A549 (cell line): Measurements from ENCODE around the gene SPTBN4. TPM values are rescaled to one million over a fixed set of nuclear protein-coding genes. Genes with fewer than 3 reads are reported as not detected.

Experiments
- ATAC-seq, 2 experiments: fragments of 200-7000 bp in 1 of 2; fragments of >200 bp in 1 of 2; cut with Nextera tagmentation in 1 of 2; cut with Tn5 transposase in 1 of 2; 3 replicates each; pipeline versions ENCODE4 v1.8.0 to v1.9.1; 2018 to 2020; ENCODE audit warnings: mild to moderate bottlenecking in 1 of 2, moderate library complexity in 1 of 2
- CTCF ChIA-PET: fragments of 300-600 bp; sonication (Branson Sonifier 250); formaldehyde crosslinking; extraction: SDS; loops from one replicate; lab custom pipeline; 2021; ENCODE audit warnings: antibody characterized with exemption, inconsistent platforms; lab: Yijun Ruan, JAX
- POLR2A ChIA-PET: fragments of 350-600 bp; formaldehyde crosslinking; extraction: SDS; loops from one replicate; lab custom pipeline; 2021; ENCODE audit warnings: antibody characterized with exemption, inconsistent platforms; lab: Yijun Ruan, JAX
- DNase-seq, 2 experiments: peaks; one replicate each; pipeline versions ENCODE4 v3.0.0 to v3.0.0-alpha.2; 2011 to 2016; ENCODE audit warnings: low read depth in 1 of 2, low spot score in 1 of 2
- FAIRE-seq: peaks from 2 replicates; lab custom pipeline; 2011; peaks lifted over from hg19 to GRCh38; lab: Jason Lieb, UNC
- H3K27ac ChIP-seq, 2 experiments: fragments of >200 bp; sonication (Bioruptor Twin); formaldehyde crosslinking; 3 replicates each; pipeline ENCODE4 v1.5.1; 2016 to 2017
- H3K4me1 ChIP-seq: fragments of >200 bp; sonication (Bioruptor Twin); formaldehyde crosslinking; 3 replicates; pipeline ENCODE4 v1.6.1; 2016
- H3K4me2 ChIP-seq: fragments of >200 bp; sonication (Bioruptor Twin); formaldehyde crosslinking; 3 replicates; pipeline ENCODE4 v1.6.1; 2016
- H3K4me3 ChIP-seq: fragments of >200 bp; sonication (Bioruptor Twin); formaldehyde crosslinking; 3 replicates; pipeline ENCODE4 v1.5.1; 2016
- H3K9me3 ChIP-seq: fragments of >200 bp; sonication (Bioruptor Twin); formaldehyde crosslinking; 3 replicates; pipeline ENCODE4 v1.6.1; 2016
- ESRRA ChIP-seq: fragments of 150-350 bp; IDR thresholded peaks from 2 replicates; pipeline ENCODE4 v1.6.1; 2014; ENCODE audit warnings: mild to moderate bottlenecking, low read length, borderline replicate concordance
- FOSL2 ChIP-seq, 2 experiments: fragments of 450-650 bp in 1 of 2; fragments of >200 bp in 1 of 2; sonication (Bioruptor Twin) in 1 of 2; formaldehyde crosslinking; IDR thresholded peaks; 2 replicates each; pipeline versions ENCODE4 v1.5.0 to v1.6.1; 2016 to 2020; ENCODE audit warnings: mild to moderate bottlenecking in 1 of 2, moderate library complexity in 1 of 2
- FOXS1 ChIP-seq: fragments of 250-450 bp; sonication (Bioruptor Pico); IDR thresholded peaks from 2 replicates; pipeline ENCODE4 v1.5.0; 2020; ENCODE audit warnings: mild to moderate bottlenecking, moderate library complexity
- GATA3 ChIP-seq: IDR thresholded peaks from 2 replicates; pipeline ENCODE4 v1.6.1; 2012; ENCODE audit warnings: borderline replicate concordance
- HDAC2 ChIP-seq: fragments of 200-600 bp; sonication (generic); IDR thresholded peaks from 2 replicates; pipeline ENCODE4 v1.6.1; 2016
- HEYL ChIP-seq: fragments of 250-450 bp; sonication (Bioruptor Pico); IDR thresholded peaks from 2 replicates; pipeline ENCODE4 v1.8.0; 2021; ENCODE audit warnings: mild to moderate bottlenecking, moderate library complexity
- HOXB5 ChIP-seq: fragments of 250-450 bp; sonication (Bioruptor Pico); IDR thresholded peaks from 2 replicates; pipeline ENCODE4 v1.5.0; 2020; ENCODE audit warnings: mild to moderate bottlenecking, moderate library complexity
- JUN ChIP-seq, 2 experiments: fragments of >200 bp; sonication (Bioruptor Twin); formaldehyde crosslinking; IDR thresholded peaks; 2 replicates in 1 of 2; 3 replicates in 1 of 2; pipeline ENCODE4 v1.6.1; 2016 to 2017
- KDM1A ChIP-seq: fragments of 200-600 bp; sonication (generic); IDR thresholded peaks from 2 replicates; pipeline ENCODE4 v1.6.1; 2016; ENCODE audit warnings: low read depth, mild to moderate bottlenecking
- MAZ ChIP-seq: fragments of 150-350 bp; IDR thresholded peaks from 2 replicates; pipeline ENCODE4 v1.6.1; 2014; ENCODE audit warnings: antibody characterized with exemption, low read depth, low read length, borderline replicate concordance
- NPAS2 ChIP-seq: fragments of 250-450 bp; sonication (Bioruptor Pico); IDR thresholded peaks from 2 replicates; pipeline ENCODE4 v1.8.0; 2022; ENCODE audit warnings: mild to moderate bottlenecking, moderate library complexity, borderline replicate concordance
- NR3C1 ChIP-seq: fragments of >200 bp; sonication (Bioruptor Twin); formaldehyde crosslinking; IDR thresholded peaks from 3 replicates; pipeline ENCODE4 v1.6.1; 2017
- PHF8 ChIP-seq: fragments of 200-600 bp; sonication (generic); IDR thresholded peaks from 2 replicates; pipeline ENCODE4 v1.6.1; 2016; ENCODE audit warnings: low read depth, mild to moderate bottlenecking, antibody characterized with exemption, moderate library complexity, borderline replicate concordance
- RAD21 ChIP-seq, 2 experiments: fragments of >200 bp in 1 of 2; sonication (Bioruptor Twin) in 1 of 2; formaldehyde crosslinking in 1 of 2; IDR thresholded peaks in 1 of 2; conservative IDR thresholded peaks in 1 of 2; 2 replicates in 1 of 2; 3 replicates in 1 of 2; pipeline ENCODE4 v1.6.1; 2012 to 2018; ENCODE audit warnings: inconsistent platforms in 1 of 2
- RCOR1 ChIP-seq: fragments of 150-350 bp; IDR thresholded peaks from 2 replicates; pipeline ENCODE4 v1.6.1; 2014; ENCODE audit warnings: antibody characterized with exemption, low read length, low read depth
- RFX5 ChIP-seq: fragments of 450-650 bp; IDR thresholded peaks from 2 replicates; pipeline ENCODE4 v1.7.1; 2014; ENCODE audit warnings: antibody characterized with exemption, mild to moderate bottlenecking, moderate library complexity
- SMC3 ChIP-seq: fragments of >200 bp; sonication (Bioruptor Twin); formaldehyde crosslinking; IDR thresholded peaks from 3 replicates; pipeline ENCODE4 v1.6.1; 2018; ENCODE audit warnings: inconsistent platforms
- SREBF2 ChIP-seq: fragments of 450-650 bp; IDR thresholded peaks from 2 replicates; pipeline ENCODE4 v1.6.1; 2014; ENCODE audit warnings: mild to moderate bottlenecking, moderate library complexity
- ZC3H11A ChIP-seq: fragments of 450-650 bp; IDR thresholded peaks from 2 replicates; pipeline ENCODE4 v1.6.1; 2014; ENCODE audit warnings: antibody characterized with exemption, mild to moderate bottlenecking
- ZSCAN20 ChIP-seq: fragments of 250-450 bp; sonication (Bioruptor Pico); IDR thresholded peaks from 2 replicates; pipeline ENCODE4 v1.8.0; 2022; ENCODE audit warnings: mild to moderate bottlenecking, moderate library complexity
- WGBS: methylation state at CpG from one replicate; pipeline ENCODE4 v1.1.6; 2017; ENCODE audit errors: missing lambda C conversion rate; 5-methylcytosine and 5-hydroxymethylcytosine counted together
- polyA plus RNA-seq, 4 experiments: library from polyadenylated mRNA; depleted of rRNA in 3 of 4; stranded (reverse); fragments of >200 nt; fragmentation: RNase III in 1 of 4; extraction: RNeasy Plus Mini Kit Qiagen cat#74134 plus additional on column Dnase treatment in 1 of 4; gene quantifications; 2 replicates in 3 of 4; 3 replicates in 1 of 4; pipeline ENCODE4 v1.2.3, GENCODE V29; 2011 to 2017
- TF ChIP-seq, protein P1 (sequence below): fragments of 250-450 bp; sonication (Bioruptor Pico); IDR thresholded peaks from 2 replicates; pipeline ENCODE4 v1.5.0; 2020; ENCODE audit warnings: low read depth, mild to moderate bottlenecking, moderate library complexity
- TF ChIP-seq, protein P2 (sequence below): fragments of 200-600 bp; sonication (generic); IDR thresholded peaks from 2 replicates; pipeline ENCODE4 v1.6.1; 2016; ENCODE audit warnings: antibody characterized with exemption, mild to moderate bottlenecking, moderate library complexity
- TF ChIP-seq, protein P3 (sequence below): IDR thresholded peaks from 2 replicates; pipeline ENCODE4 v1.6.1; 2012; ENCODE audit warnings: low read depth, borderline replicate concordance
- TF ChIP-seq, protein P4 (sequence below): fragments of 450-650 bp; IDR thresholded peaks from 2 replicates; pipeline ENCODE4 v1.6.1; 2014; ENCODE audit warnings: antibody characterized with exemption
- TF ChIP-seq, protein P5 (sequence below): fragments of >200 bp; sonication (Bioruptor Twin); formaldehyde crosslinking; IDR thresholded peaks from 3 replicates; pipeline ENCODE4 v1.5.1; 2016
- TF ChIP-seq, protein P6 (sequence below): fragments of 150-350 bp; IDR thresholded peaks from 2 replicates; pipeline ENCODE4 v1.6.1; 2014; ENCODE audit warnings: low read depth, mild to moderate bottlenecking, low read length
- TF ChIP-seq, protein P7 (sequence below): fragments of >200 bp; sonication (Bioruptor Twin); formaldehyde crosslinking; IDR thresholded peaks from 2 replicates; pipeline ENCODE4 v1.6.1; 2016

Gene SPTBN4
- polyA plus RNA-seq, 2 of the 4 experiments (the other 2 are of a cell fraction): 1.4 to 2.2 TPM

DNA sequence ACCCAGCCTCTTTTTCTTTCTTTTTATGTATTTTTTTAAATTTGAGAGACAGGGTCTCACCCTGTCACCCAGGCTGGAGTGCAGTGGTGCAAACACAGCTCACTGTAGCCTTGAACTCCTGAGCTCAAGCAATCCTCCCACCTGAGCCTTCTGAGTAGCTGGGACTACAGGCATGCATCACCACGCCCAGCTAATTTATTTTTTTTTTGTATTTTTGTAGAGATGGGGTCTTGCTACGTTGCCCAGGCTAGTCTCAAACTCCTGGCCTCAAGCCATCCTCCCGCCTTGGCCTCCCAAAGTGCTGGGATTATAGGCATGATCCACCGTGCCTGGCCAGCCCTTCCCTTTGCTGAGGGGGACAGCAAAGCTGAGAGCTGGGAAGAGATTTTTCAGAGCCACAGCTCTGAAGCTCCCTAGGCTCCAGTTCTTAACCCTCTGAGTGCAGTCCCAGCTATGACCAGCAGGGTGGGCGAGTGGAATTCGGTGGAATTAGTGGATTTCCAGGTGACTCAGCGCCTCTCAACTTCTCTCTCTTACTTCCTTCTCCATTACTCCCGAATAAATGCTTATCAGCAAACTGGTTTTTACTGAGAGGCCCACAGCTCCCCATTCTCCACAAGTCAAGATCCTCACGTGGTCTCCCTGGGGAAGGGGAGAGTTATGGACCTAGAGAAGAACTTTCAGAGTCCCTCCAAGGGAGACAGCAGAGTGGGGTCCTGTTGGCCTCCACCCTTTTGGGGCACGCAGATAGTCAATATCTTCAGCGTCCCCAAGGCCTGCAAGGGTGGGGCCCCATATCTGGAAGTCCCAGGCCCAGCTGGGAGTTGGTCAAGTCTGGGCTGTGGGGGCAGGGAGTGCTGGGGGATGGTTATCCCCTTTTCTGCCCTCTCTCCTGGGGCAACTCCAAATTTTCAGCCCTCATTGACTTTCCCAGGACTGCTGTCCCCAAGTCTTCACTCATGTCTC, 2.5 kb upstream of the SPTBN4 start:
- peak overlapping the region; percentile 62 for H3K4me3 ChIP-seq
- POLR2A ChIA-PET: interaction anchor here (0.6 to 5.3 kb wide), 23 partner anchors 10 to 900 kb away, joined by 3 to 68 read pairs (median 6); partner anchors contain the start of genes C19orf47, ITPKC, PLD3 and SERTAD1
- DNase-seq (peak; percentile 97 to 98), FAIRE-seq (peak; percentile 99), ATAC-seq (peak; percentile 60 to 68)
- no peaks in the 10 kb centered on the region for H3K9me3 ChIP-seq
- H3K4me2 ChIP-seq: peak overlapping the region; percentile 88
- peaks cover 38% of the 10 kb centered on the region for H3K4me1 ChIP-seq
- CTCF ChIA-PET: interaction anchor here (0.6 to 46.6 kb wide), 74 partner anchors 10 to 356 kb away, joined by 3 to 950 read pairs (median 7); partner anchors contain the start of genes C19orf47, LTBP4, PRX and SERTAD1
- WGBS: 15% methylated on average over 11 of the region's 11 CpGs
- peak overlapping the region; percentile 86 to 89 for H3K27ac ChIP-seq
- TF ChIP-seq, protein P1, sequence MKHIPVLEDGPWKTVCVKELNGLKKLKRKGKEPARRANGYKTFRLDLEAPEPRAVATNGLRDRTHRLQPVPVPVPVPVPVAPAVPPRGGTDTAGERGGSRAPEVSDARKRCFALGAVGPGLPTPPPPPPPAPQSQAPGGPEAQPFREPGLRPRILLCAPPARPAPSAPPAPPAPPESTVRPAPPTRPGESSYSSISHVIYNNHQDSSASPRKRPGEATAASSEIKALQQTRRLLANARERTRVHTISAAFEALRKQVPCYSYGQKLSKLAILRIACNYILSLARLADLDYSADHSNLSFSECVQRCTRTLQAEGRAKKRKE (CRISPR knock-in tag): no peak
- no peak for TF ChIP-seq GATA3
- TF ChIP-seq HDAC2: no peak
- no peak for TF ChIP-seq SREBF2
- TF ChIP-seq, protein P2, sequence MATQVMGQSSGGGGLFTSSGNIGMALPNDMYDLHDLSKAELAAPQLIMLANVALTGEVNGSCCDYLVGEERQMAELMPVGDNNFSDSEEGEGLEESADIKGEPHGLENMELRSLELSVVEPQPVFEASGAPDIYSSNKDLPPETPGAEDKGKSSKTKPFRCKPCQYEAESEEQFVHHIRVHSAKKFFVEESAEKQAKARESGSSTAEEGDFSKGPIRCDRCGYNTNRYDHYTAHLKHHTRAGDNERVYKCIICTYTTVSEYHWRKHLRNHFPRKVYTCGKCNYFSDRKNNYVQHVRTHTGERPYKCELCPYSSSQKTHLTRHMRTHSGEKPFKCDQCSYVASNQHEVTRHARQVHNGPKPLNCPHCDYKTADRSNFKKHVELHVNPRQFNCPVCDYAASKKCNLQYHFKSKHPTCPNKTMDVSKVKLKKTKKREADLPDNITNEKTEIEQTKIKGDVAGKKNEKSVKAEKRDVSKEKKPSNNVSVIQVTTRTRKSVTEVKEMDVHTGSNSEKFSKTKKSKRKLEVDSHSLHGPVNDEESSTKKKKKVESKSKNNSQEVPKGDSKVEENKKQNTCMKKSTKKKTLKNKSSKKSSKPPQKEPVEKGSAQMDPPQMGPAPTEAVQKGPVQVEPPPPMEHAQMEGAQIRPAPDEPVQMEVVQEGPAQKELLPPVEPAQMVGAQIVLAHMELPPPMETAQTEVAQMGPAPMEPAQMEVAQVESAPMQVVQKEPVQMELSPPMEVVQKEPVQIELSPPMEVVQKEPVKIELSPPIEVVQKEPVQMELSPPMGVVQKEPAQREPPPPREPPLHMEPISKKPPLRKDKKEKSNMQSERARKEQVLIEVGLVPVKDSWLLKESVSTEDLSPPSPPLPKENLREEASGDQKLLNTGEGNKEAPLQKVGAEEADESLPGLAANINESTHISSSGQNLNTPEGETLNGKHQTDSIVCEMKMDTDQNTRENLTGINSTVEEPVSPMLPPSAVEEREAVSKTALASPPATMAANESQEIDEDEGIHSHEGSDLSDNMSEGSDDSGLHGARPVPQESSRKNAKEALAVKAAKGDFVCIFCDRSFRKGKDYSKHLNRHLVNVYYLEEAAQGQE: no peak
- TF ChIP-seq, protein P3, sequence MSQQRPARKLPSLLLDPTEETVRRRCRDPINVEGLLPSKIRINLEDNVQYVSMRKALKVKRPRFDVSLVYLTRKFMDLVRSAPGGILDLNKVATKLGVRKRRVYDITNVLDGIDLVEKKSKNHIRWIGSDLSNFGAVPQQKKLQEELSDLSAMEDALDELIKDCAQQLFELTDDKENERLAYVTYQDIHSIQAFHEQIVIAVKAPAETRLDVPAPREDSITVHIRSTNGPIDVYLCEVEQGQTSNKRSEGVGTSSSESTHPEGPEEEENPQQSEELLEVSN: no peak
- TF ChIP-seq RFX5: no peak
- TF ChIP-seq FOSL2 (IDR thresholded peaks at IDR 0.05): 0 out of 2 replicates have a peak, but pooled peaks have one; percentile 56
- TF ChIP-seq FOSL2 (CRISPR knock-in tag; IDR thresholded peaks at IDR 0.05): peak; percentile 98
- TF ChIP-seq, protein P4, sequence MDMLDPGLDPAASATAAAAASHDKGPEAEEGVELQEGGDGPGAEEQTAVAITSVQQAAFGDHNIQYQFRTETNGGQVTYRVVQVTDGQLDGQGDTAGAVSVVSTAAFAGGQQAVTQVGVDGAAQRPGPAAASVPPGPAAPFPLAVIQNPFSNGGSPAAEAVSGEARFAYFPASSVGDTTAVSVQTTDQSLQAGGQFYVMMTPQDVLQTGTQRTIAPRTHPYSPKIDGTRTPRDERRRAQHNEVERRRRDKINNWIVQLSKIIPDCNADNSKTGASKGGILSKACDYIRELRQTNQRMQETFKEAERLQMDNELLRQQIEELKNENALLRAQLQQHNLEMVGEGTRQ: peak; percentile 61
- no peak for TF ChIP-seq ZSCAN20 (CRISPR knock-in tag)
- no peak for TF ChIP-seq RCOR1
- TF ChIP-seq ESRRA: no peak
- TF ChIP-seq PHF8: no peak
- TF ChIP-seq, protein P5, sequence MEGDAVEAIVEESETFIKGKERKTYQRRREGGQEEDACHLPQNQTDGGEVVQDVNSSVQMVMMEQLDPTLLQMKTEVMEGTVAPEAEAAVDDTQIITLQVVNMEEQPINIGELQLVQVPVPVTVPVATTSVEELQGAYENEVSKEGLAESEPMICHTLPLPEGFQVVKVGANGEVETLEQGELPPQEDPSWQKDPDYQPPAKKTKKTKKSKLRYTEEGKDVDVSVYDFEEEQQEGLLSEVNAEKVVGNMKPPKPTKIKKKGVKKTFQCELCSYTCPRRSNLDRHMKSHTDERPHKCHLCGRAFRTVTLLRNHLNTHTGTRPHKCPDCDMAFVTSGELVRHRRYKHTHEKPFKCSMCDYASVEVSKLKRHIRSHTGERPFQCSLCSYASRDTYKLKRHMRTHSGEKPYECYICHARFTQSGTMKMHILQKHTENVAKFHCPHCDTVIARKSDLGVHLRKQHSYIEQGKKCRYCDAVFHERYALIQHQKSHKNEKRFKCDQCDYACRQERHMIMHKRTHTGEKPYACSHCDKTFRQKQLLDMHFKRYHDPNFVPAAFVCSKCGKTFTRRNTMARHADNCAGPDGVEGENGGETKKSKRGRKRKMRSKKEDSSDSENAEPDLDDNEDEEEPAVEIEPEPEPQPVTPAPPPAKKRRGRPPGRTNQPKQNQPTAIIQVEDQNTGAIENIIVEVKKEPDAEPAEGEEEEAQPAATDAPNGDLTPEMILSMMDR: peak; percentile 95
- TF ChIP-seq FOXS1 (CRISPR knock-in tag): no peak; the same call in 1 of the 2 replicates
- 0 out of 2 replicates have a peak, but pooled peaks have one; percentile 20 for TF ChIP-seq NPAS2 (CRISPR knock-in tag)
- no peak for TF ChIP-seq HOXB5 (CRISPR knock-in tag)
- no peak for TF ChIP-seq MAZ
- TF ChIP-seq ZC3H11A: no peak
- no peak; the same call in 1 of the 2 replicates for TF ChIP-seq HEYL (CRISPR knock-in tag)
- no peak for TF ChIP-seq JUN (IDR thresholded peaks at IDR 0.05)
- TF ChIP-seq RAD21 (conservative IDR thresholded peaks at IDR 0.05 in 1 of 2, IDR thresholded peaks at IDR 0.05 in 1 of 2): peak; percentile 93 to 96
- TF ChIP-seq KDM1A: no peak
- TF ChIP-seq, protein P6, sequence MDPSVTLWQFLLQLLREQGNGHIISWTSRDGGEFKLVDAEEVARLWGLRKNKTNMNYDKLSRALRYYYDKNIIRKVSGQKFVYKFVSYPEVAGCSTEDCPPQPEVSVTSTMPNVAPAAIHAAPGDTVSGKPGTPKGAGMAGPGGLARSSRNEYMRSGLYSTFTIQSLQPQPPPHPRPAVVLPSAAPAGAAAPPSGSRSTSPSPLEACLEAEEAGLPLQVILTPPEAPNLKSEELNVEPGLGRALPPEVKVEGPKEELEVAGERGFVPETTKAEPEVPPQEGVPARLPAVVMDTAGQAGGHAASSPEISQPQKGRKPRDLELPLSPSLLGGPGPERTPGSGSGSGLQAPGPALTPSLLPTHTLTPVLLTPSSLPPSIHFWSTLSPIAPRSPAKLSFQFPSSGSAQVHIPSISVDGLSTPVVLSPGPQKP: no peak
- no peak for TF ChIP-seq NR3C1
- peak; percentile 84 for TF ChIP-seq SMC3
- TF ChIP-seq, protein P7, sequence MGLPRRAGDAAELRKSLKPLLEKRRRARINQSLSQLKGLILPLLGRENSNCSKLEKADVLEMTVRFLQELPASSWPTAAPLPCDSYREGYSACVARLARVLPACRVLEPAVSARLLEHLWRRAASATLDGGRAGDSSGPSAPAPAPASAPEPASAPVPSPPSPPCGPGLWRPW: no peak
